H9 (cell line): Measurements from ENCODE around the gene CCDC141. TPM values are rescaled to one million over a fixed set of nuclear protein-coding genes. Genes with fewer than 3 reads are reported as not detected.

Source experiments
- DNase-seq: peaks from one replicate; pipeline ENCODE4 v3.0.0-alpha.2; 2017
- H2AFZ ChIP-seq: one replicate; pipeline ENCODE4 v1.6.1; 2013; ENCODE audit warnings: mild to moderate bottlenecking, low read length, control low read depth, moderate library complexity
- H2AK5ac ChIP-seq: 2 replicates; pipeline ENCODE4 v1.6.1; 2013; ENCODE audit warnings: low read length, control low read depth, mixed read lengths; ENCODE audit not compliant: insufficient read length
- H2BK120ac ChIP-seq: one replicate; pipeline ENCODE4 v1.6.1; 2013; ENCODE audit warnings: low read depth, mild to moderate bottlenecking, low read length, control low read depth, inconsistent platforms; ENCODE audit not compliant: poor library complexity, severe bottlenecking
- H2BK12ac ChIP-seq: 2 replicates; pipeline ENCODE4 v1.6.1; 2013; ENCODE audit warnings: low read length, control low read depth, mixed read lengths, low read depth; ENCODE audit not compliant: insufficient read length
- H2BK15ac ChIP-seq: 2 replicates; pipeline ENCODE4 v1.6.1; 2013; ENCODE audit warnings: low read depth, low read length, control low read depth
- H2BK20ac ChIP-seq: one replicate; pipeline ENCODE4 v1.6.1; 2013; ENCODE audit warnings: low read depth, mild to moderate bottlenecking, low read length, control low read depth, inconsistent platforms; ENCODE audit not compliant: poor library complexity, severe bottlenecking
- H2BK5ac ChIP-seq: 2 replicates; pipeline ENCODE4 v1.6.1; 2013; ENCODE audit warnings: low read length, control low read depth, mixed read lengths; ENCODE audit not compliant: insufficient read length
- H3K14ac ChIP-seq: 2 replicates; pipeline ENCODE4 v1.6.1; 2013; ENCODE audit warnings: low read length, control low read depth; ENCODE audit not compliant: insufficient read depth
- H3K18ac ChIP-seq: 2 replicates; pipeline ENCODE4 v1.6.1; 2013; ENCODE audit warnings: low read depth, mild to moderate bottlenecking, mixed read lengths, low read length, control low read depth; ENCODE audit not compliant: insufficient read length
- H3K23ac ChIP-seq: 2 replicates; pipeline ENCODE4 v1.6.1; 2013; ENCODE audit warnings: low read length, control low read depth, mixed read lengths, low read depth; ENCODE audit not compliant: insufficient read length
- H3K23me2 ChIP-seq: 2 replicates; pipeline ENCODE4 v1.6.1; 2013; ENCODE audit warnings: low read depth, mild to moderate bottlenecking, mixed read lengths, low read length, control low read depth; ENCODE audit not compliant: insufficient read length, poor library complexity, severe bottlenecking
- H3K27ac ChIP-seq: 2 replicates; pipeline ENCODE4 v1.5.1; 2013; ENCODE audit warnings: low read length, control low read depth, mixed read lengths, low read depth; ENCODE audit not compliant: insufficient read length
- H3K27me3 ChIP-seq: 2 replicates; pipeline ENCODE4 v1.6.1; 2013; ENCODE audit warnings: low read length, control low read depth, inconsistent platforms; ENCODE audit not compliant: insufficient read depth
- H3K4ac ChIP-seq: 2 replicates; pipeline ENCODE4 v1.6.1; 2013; ENCODE audit warnings: low read depth, mild to moderate bottlenecking, control low read depth, inconsistent platforms, low read length, moderate library complexity
- H3K4me1 ChIP-seq: 2 replicates; pipeline ENCODE4 v1.6.1; 2013; ENCODE audit warnings: low read length, control low read depth, inconsistent platforms; ENCODE audit not compliant: insufficient read depth
- H3K4me2 ChIP-seq: 2 replicates; pipeline ENCODE4 v1.6.1; 2013; ENCODE audit warnings: low read length, control low read depth, mixed read lengths; ENCODE audit not compliant: insufficient read length, insufficient read depth
- H3K56ac ChIP-seq: 2 replicates; pipeline ENCODE4 v1.6.1; 2013; ENCODE audit warnings: low read depth, mild to moderate bottlenecking, mixed read lengths, low read length, control low read depth; ENCODE audit not compliant: insufficient read length
- H3K79me1 ChIP-seq: 2 replicates; pipeline ENCODE4 v1.6.1; 2013; ENCODE audit warnings: low read depth, mild to moderate bottlenecking, moderate library complexity, low read length, control low read depth, inconsistent platforms; ENCODE audit not compliant: insufficient read depth, poor library complexity, severe bottlenecking
- H3K79me2 ChIP-seq: 2 replicates; pipeline ENCODE4 v1.6.1; 2013; ENCODE audit warnings: low read length, control low read depth, inconsistent platforms; ENCODE audit not compliant: insufficient read depth
- H3K9ac ChIP-seq: 2 replicates; pipeline ENCODE4 v1.6.1; 2013; ENCODE audit warnings: low read length, control low read depth, mixed read lengths; ENCODE audit not compliant: insufficient read length; ENCODE audit errors: extremely low read depth
- H3K9me3 ChIP-seq: one replicate; pipeline ENCODE4 v1.6.1; 2013; ENCODE audit warnings: low read depth, low read length, inconsistent platforms; ENCODE audit not compliant: control insufficient read depth
- H3T11ph ChIP-seq: one replicate; pipeline ENCODE4 v1.6.1; 2013; ENCODE audit warnings: mild to moderate bottlenecking, low read length, control low read depth, inconsistent platforms
- H4K20me1 ChIP-seq: one replicate; pipeline ENCODE4 v1.6.1; 2013; ENCODE audit not compliant: control insufficient read depth, insufficient read length, insufficient read depth
- H4K5ac ChIP-seq: 2 replicates; pipeline ENCODE4 v1.6.1; 2013; ENCODE audit warnings: low read depth, mild to moderate bottlenecking, mixed read lengths, low read length, control low read depth; ENCODE audit not compliant: insufficient read length
- H4K8ac ChIP-seq: replicated peaks from 2 replicates; pipeline ENCODE4 v1.6.1; 2013; ENCODE audit warnings: low read length, control low read depth, mixed read lengths, low read depth; ENCODE audit not compliant: insufficient read length
- H4K91ac ChIP-seq: 2 replicates; pipeline ENCODE4 v1.6.1; 2013; ENCODE audit warnings: low read depth, mild to moderate bottlenecking, moderate library complexity, mixed read lengths, low read length, control low read depth; ENCODE audit not compliant: insufficient read length
- H3K27ac Mint-ChIP-seq, 3 experiments: 2 replicates in 2 of 3; 3 replicates in 1 of 3; pipeline ENCODE4 v1.8.0; 2020 to 2021; ENCODE audit warnings: mixed read lengths in 3 of 3, mild to moderate bottlenecking in 1 of 3, moderate library complexity in 1 of 3
- H3K27me3 Mint-ChIP-seq: 2 replicates; pipeline ENCODE4 v1.8.0; 2021; ENCODE audit warnings: low read depth, mild to moderate bottlenecking, moderate library complexity, mixed read lengths
- H3K36me3 Mint-ChIP-seq, 3 experiments: 2 replicates in 2 of 3; 3 replicates in 1 of 3; pipeline ENCODE4 v1.8.0; 2020 to 2021; ENCODE audit warnings: low read depth in 3 of 3, mixed read lengths in 3 of 3; ENCODE audit not compliant: insufficient read depth in 1 of 3
- H3K4me1 Mint-ChIP-seq, 2 experiments: 2 replicates each; pipeline ENCODE4 v1.8.0; 2020; ENCODE audit warnings: mixed read lengths in 2 of 2
- H3K4me3 Mint-ChIP-seq, 2 experiments: 2 replicates in 1 of 2; 3 replicates in 1 of 2; pipeline ENCODE4 v1.8.0; 2020 to 2021; ENCODE audit warnings: mild to moderate bottlenecking in 2 of 2, mixed read lengths in 2 of 2, moderate library complexity in 1 of 2
- H3K9me3 Mint-ChIP-seq, 2 experiments: 2 replicates in 1 of 2; 3 replicates in 1 of 2; pipeline ENCODE4 v1.8.0; 2020; ENCODE audit warnings: mild to moderate bottlenecking in 2 of 2, mixed read lengths in 2 of 2, moderate library complexity in 1 of 2
- CTCF ChIP-seq: fragments of 200-600 bp; sonication (generic); conservative IDR thresholded peaks from 3 replicates; pipeline ENCODE4 v1.8.0; 2021; ENCODE audit warnings: antibody characterized with exemption, mild to moderate bottlenecking
- WGBS: extraction: QIAGEN DNeasy Blood & Tissue Kit; methylation state at CpG from one replicate; pipeline ENCODE4 v1.1.7; 2013; ENCODE audit warnings: missing lambda C conversion rate, low lambda C conversion rate, mixed read lengths; ENCODE audit not compliant: insufficient read length; ENCODE audit errors: extremely low coverage; 5-methylcytosine and 5-hydroxymethylcytosine counted together
- total RNA-seq: library from RNA; stranded (reverse); gene quantifications from 2 replicates; pipeline ENCODE4 v1.2.1, GENCODE V29; 2021

CCDC141 gene
- total RNA-seq, 1 experiment from 2014 or later = 1.0 TPM

- H4K91ac ChIP-seq = no peak overlapping the region
- H3T11ph ChIP-seq = no peak overlapping the region
- H2AK5ac ChIP-seq = no peak overlapping the region
- H3K27me3 ChIP-seq = no peaks in the 10 kb centered on the region
- H3K14ac ChIP-seq = no peak overlapping the region
- H2BK12ac ChIP-seq = no peak overlapping the region
- H2BK120ac ChIP-seq = no peak overlapping the region
- peak overlapping the region; percentile 31 for H3K9ac ChIP-seq
- peaks cover 8% of the 10 kb centered on the region in 2 experiments for H3K4me1 Mint-ChIP-seq
- H3K9me3 Mint-ChIP-seq = peaks cover 13 to 18% of the 10 kb centered on the region in 2 experiments
- no peak overlapping the region for H3K56ac ChIP-seq
- H4K8ac ChIP-seq = no peak overlapping the region
- H3K79me1 ChIP-seq = no peaks in the 10 kb centered on the region
- H3K4ac ChIP-seq = no peak overlapping the region
- H3K18ac ChIP-seq = no peak overlapping the region
- no peaks in the 10 kb centered on the region for H3K23me2 ChIP-seq
- no peak overlapping the region for H4K5ac ChIP-seq
- H4K20me1 ChIP-seq = no peaks in the 10 kb centered on the region
- WGBS = no CpG with 5 or more reads among the region's 2 CpGs
- peak overlapping the region; percentile 80 for H2AFZ ChIP-seq
- H3K27ac ChIP-seq = no peak overlapping the region
- no peak overlapping the region for H2BK5ac ChIP-seq
- H3K27ac Mint-ChIP-seq = peak overlapping the region in 2 of 3 experiments; percentile 30 to 72; a peak in 3 of 7 replicates
- H3K36me3 Mint-ChIP-seq = peaks cover 11 to 19% (median 16%) of the 10 kb centered on the region in 3 experiments
- no peak overlapping the region for H3K23ac ChIP-seq
- H3K4me1 ChIP-seq = peaks cover 4% of the 10 kb centered on the region; the same call in 1 of the 2 replicates
- TF ChIP-seq CTCF = no peak
- H3K4me3 Mint-ChIP-seq = no peak overlapping the region
- H3K27me3 Mint-ChIP-seq = 0 out of 2 replicates have a peak, but pooled peaks cover under 1% of the 10 kb centered on the region
- no peak for DNase-seq
- no peak overlapping the region for H2BK15ac ChIP-seq
- no peaks in the 10 kb centered on the region for H3K79me2 ChIP-seq
- no peak overlapping the region for H3K4me2 ChIP-seq
- H3K9me3 ChIP-seq = peaks cover 9% of the 10 kb centered on the region
- no peak overlapping the region for H2BK20ac ChIP-seq
Measured at GRCh38 chr2:179031731-179032408, 18.1 kb downstream of the CCDC141 start.
